Activated CD8-positive, alpha-beta memory T cell treated with anti-CD3 and anti-CD28 coated beads, Interleukin-2, amount 10 ng/mL, durations not matched to agents 7 days and 5 days (primary cell): ENCODE results near the gene ATAD3B. TPM values are rescaled to one million over a fixed set of nuclear protein-coding genes. Genes with fewer than 3 reads are reported as not detected.
"Not testable (repeated sequence)": the region's sequence is repeated elsewhere in the genome, so short reads cannot be mapped to it uniquely, and the experiment has no call there.

ENCODE experiments used
- ATAC-seq: fragments of 150-1000 bp; cut with Tn5 transposase; one replicate; pipeline ENCODE4 v1.10.0; 2021; ENCODE audit warnings: moderate library complexity
- CTCF ChIA-PET: fragments of 350-600 bp; sonication (Branson Sonifier 250); formaldehyde crosslinking; loops from one replicate; lab custom pipeline; 2021; ENCODE audit warnings: antibody characterized with exemption; lab: Charles Lee
- DNase-seq: peaks from one replicate; pipeline ENCODE4 v3.0.0-alpha.2; 2020
- H3K27ac Mint-ChIP-seq: one replicate; pipeline ENCODE4 v1.8.0; 2021; ENCODE audit warnings: mild to moderate bottlenecking, mixed read lengths
- H3K27me3 Mint-ChIP-seq: one replicate; pipeline ENCODE4 v1.8.0; 2021; ENCODE audit warnings: mixed read lengths
- H3K36me3 Mint-ChIP-seq: one replicate; pipeline ENCODE4 v1.8.0; 2021; ENCODE audit warnings: mild to moderate bottlenecking, mixed read lengths
- H3K4me1 Mint-ChIP-seq: one replicate; pipeline ENCODE4 v1.8.0; 2021; ENCODE audit warnings: mixed read lengths
- H3K4me3 Mint-ChIP-seq: one replicate; pipeline ENCODE4 v1.8.0; 2021; ENCODE audit warnings: mild to moderate bottlenecking, moderate library complexity, mixed read lengths
- H3K9me3 Mint-ChIP-seq: one replicate; pipeline ENCODE4 v1.8.0; 2022; ENCODE audit warnings: low read depth, mixed read lengths
- total RNA-seq, 2 experiments: library from RNA; stranded (reverse); gene quantifications; one replicate each; pipeline ENCODE4 v1.2.3, GENCODE V29; 2021

The ATAD3B gene
- 10 to 100 TPM; 46.5 to 63.3 TPM for total RNA-seq

GRCh38 chr1:1471389-1472052 is at the start of gene ATAD3B:
Gene ATAD3B (plus strand): TSS chr1:1471765. CDS start chr1:1471885, 120 bp downstream.
- peak; percentile 95 for DNase-seq

GRCh38 chr1:1421907-1422464 is 49.6 kb upstream of the ATAD3B start:
- Mint-ChIP-seq H3K27me3 (peaks cover 26% of the 10 kb centered on the region), H3K9me3 (no peaks in the 10 kb centered on the region), H3K36me3 (no peaks in the 10 kb centered on the region), H3K4me3 (no peak overlapping the region), H3K4me1 (peaks cover 27% of the 10 kb centered on the region), H3K27ac (no peak overlapping the region)
- CTCF ChIA-PET: no interaction called here
- DNase-seq (no peak), ATAC-seq (no peak)

More at GRCh38 chr1:1471389-1472052, at the start of gene ATAD3B:
- peaks cover 30% of the 10 kb centered on the region for H3K4me1 Mint-ChIP-seq
- peak within 1 kb of the TSS; percentile 89 for H3K27ac Mint-ChIP-seq
- CTCF ChIA-PET: no interaction called here
- H3K36me3 Mint-ChIP-seq: no peaks in the 10 kb centered on the region
- peak; percentile 96 for ATAC-seq
- no peaks in the 10 kb centered on the region for H3K9me3 Mint-ChIP-seq
- H3K4me3 Mint-ChIP-seq: peak within 1 kb of the TSS; percentile 94
- no peaks in the 10 kb centered on the region for H3K27me3 Mint-ChIP-seq

GRCh38 chr1:1422465-1423244 is 48.9 kb upstream of the ATAD3B start:
- ATAC-seq (peak; percentile 37), DNase-seq (peak; percentile 60)
- peaks cover 26% of the 10 kb centered on the region for H3K27me3 Mint-ChIP-seq

GRCh38 chr1:1423245-1423597 is 48.3 kb upstream of the ATAD3B start:
- no peak for ATAC-seq
- H3K4me3 Mint-ChIP-seq: no peak overlapping the region
- no peak overlapping the region for H3K27ac Mint-ChIP-seq
- no peaks in the 10 kb centered on the region for H3K36me3 Mint-ChIP-seq
- peaks cover 26% of the 10 kb centered on the region for H3K27me3 Mint-ChIP-seq
- peaks cover 19% of the 10 kb centered on the region for H3K4me1 Mint-ChIP-seq
- no peak for DNase-seq
- no peaks in the 10 kb centered on the region for H3K9me3 Mint-ChIP-seq
- CTCF ChIA-PET: no interaction called here

More at GRCh38 chr1:1422465-1423244, 48.9 kb upstream of the ATAD3B start:
- H3K9me3 Mint-ChIP-seq: no peaks in the 10 kb centered on the region
- H3K27ac Mint-ChIP-seq: no peak overlapping the region
- no peaks in the 10 kb centered on the region for H3K36me3 Mint-ChIP-seq
- H3K4me1 Mint-ChIP-seq: peaks cover 24% of the 10 kb centered on the region
- H3K4me3 Mint-ChIP-seq: no peak overlapping the region
- CTCF ChIA-PET: no interaction called here

- Mint-ChIP-seq H3K27me3 (peaks cover 32% of the 10 kb centered on the region), H3K27ac (no peak overlapping the region), H3K4me1 (peaks cover 14% of the 10 kb centered on the region), H3K4me3 (no peak overlapping the region), H3K36me3 (no peaks in the 10 kb centered on the region), H3K9me3 (no peaks in the 10 kb centered on the region)
- no peak for DNase-seq
- no peak for ATAC-seq
- CTCF ChIA-PET: no interaction called here
Observed at GRCh38 chr1:1424707-1425106, 46.9 kb upstream of the ATAD3B start.

GRCh38 chr1:1425426-1425752 is 46.2 kb upstream of the ATAD3B start:
- CTCF ChIA-PET: interaction anchor here (1.0 kb wide), 1 partner anchor 16 kb away, joined by 4 read pairs; no protein-coding TSS in a partner anchor
- DNase-seq: no peak

GRCh38 chr1:1425753-1426495 is 45.6 kb upstream of the ATAD3B start:
- Mint-ChIP-seq H3K27ac (no peak overlapping the region), H3K4me1 (peaks cover 14% of the 10 kb centered on the region), H3K27me3 (peaks cover 37% of the 10 kb centered on the region), H3K4me3 (no peak overlapping the region), H3K9me3 (no peaks in the 10 kb centered on the region), H3K36me3 (no peaks in the 10 kb centered on the region)
- CTCF ChIA-PET: interaction anchor here (1.0 kb wide), 1 partner anchor 16 kb away, joined by 4 read pairs; no protein-coding TSS in a partner anchor
- no peak for ATAC-seq
- no peak for DNase-seq

More at GRCh38 chr1:1425426-1425752, 46.2 kb upstream of the ATAD3B start:
- Mint-ChIP-seq H3K4me1 (peaks cover 14% of the 10 kb centered on the region), H3K36me3 (no peaks in the 10 kb centered on the region), H3K9me3 (no peaks in the 10 kb centered on the region), H3K4me3 (no peak overlapping the region), H3K27ac (no peak overlapping the region), H3K27me3 (peaks cover 37% of the 10 kb centered on the region)
- ATAC-seq: no peak

GRCh38 chr1:1426496-1427105 is 45.0 kb upstream of the ATAD3B start:
- DNase-seq (no peak), ATAC-seq (no peak)
- Mint-ChIP-seq H3K27ac (no peak overlapping the region), H3K27me3 (peaks cover 37% of the 10 kb centered on the region), H3K9me3 (no peaks in the 10 kb centered on the region), H3K36me3 (no peaks in the 10 kb centered on the region), H3K4me3 (no peak overlapping the region), H3K4me1 (peaks cover 14% of the 10 kb centered on the region)
- CTCF ChIA-PET: interaction anchor here (1.0 kb wide), 1 partner anchor 15 kb away, joined by 4 read pairs; no protein-coding TSS in a partner anchor

- CTCF ChIA-PET: no interaction called here
- no peak for DNase-seq
- ATAC-seq: no peak
- H3K4me1 Mint-ChIP-seq: peaks cover 13% of the 10 kb centered on the region
- no peaks in the 10 kb centered on the region for H3K36me3 Mint-ChIP-seq
- H3K27ac Mint-ChIP-seq: no peak overlapping the region
- peaks cover 37% of the 10 kb centered on the region for H3K27me3 Mint-ChIP-seq
- H3K4me3 Mint-ChIP-seq: no peak overlapping the region
- H3K9me3 Mint-ChIP-seq: no peaks in the 10 kb centered on the region
Observed at GRCh38 chr1:1427106-1427819, 44.3 kb upstream of the ATAD3B start.

GRCh38 chr1:1427820-1428148 is 43.8 kb upstream of the ATAD3B start:
- Mint-ChIP-seq H3K27ac (no peak overlapping the region), H3K9me3 (no peaks in the 10 kb centered on the region)
- CTCF ChIA-PET: no interaction called here

GRCh38 chr1:1428174-1428573 is 43.4 kb upstream of the ATAD3B start:
- Mint-ChIP-seq H3K27ac (no peak overlapping the region), H3K36me3 (no peaks in the 10 kb centered on the region), H3K4me3 (no peak overlapping the region), H3K9me3 (no peaks in the 10 kb centered on the region), H3K4me1 (peaks cover 4% of the 10 kb centered on the region), H3K27me3 (peaks cover 32% of the 10 kb centered on the region)
- DNase-seq: no peak
- CTCF ChIA-PET: interaction anchor here (2.0 kb wide), 1 partner anchor 13 kb away, joined by 8 read pairs; no protein-coding TSS in a partner anchor
- ATAC-seq: no peak

More at GRCh38 chr1:1427820-1428148, 43.8 kb upstream of the ATAD3B start:
- H3K36me3 Mint-ChIP-seq: no peaks in the 10 kb centered on the region
- H3K4me3 Mint-ChIP-seq: no peak overlapping the region
- DNase-seq (no peak), ATAC-seq (no peak)
- H3K4me1 Mint-ChIP-seq: peaks cover 7% of the 10 kb centered on the region
- H3K27me3 Mint-ChIP-seq: peaks cover 34% of the 10 kb centered on the region

- not testable (repeated sequence) for ATAC-seq, H3K4me3 Mint-ChIP-seq, H3K9me3 Mint-ChIP-seq, DNase-seq, H3K27ac Mint-ChIP-seq, H3K4me1 Mint-ChIP-seq, H3K36me3 Mint-ChIP-seq
- peaks cover 32% of the 10 kb centered on the region for H3K27me3 Mint-ChIP-seq
- CTCF ChIA-PET: interaction anchor here (2.0 kb wide), 1 partner anchor 12 kb away, joined by 8 read pairs; no protein-coding TSS in a partner anchor
Observed at GRCh38 chr1:1428967-1429366, 42.6 kb upstream of the ATAD3B start.
